DND-41 (cell line): ENCODE data around the gene UBE2U.

Experiments
- EZH2 ChIP-seq: IDR thresholded peaks from 3 replicates; pipeline ENCODE4 v1.6.1; 2012; ENCODE audit warnings: borderline replicate concordance, low read depth, mild to moderate bottlenecking, moderate library complexity, low read length, inconsistent platforms; ENCODE audit not compliant: severe bottlenecking
- TF ChIP-seq, protein P1 (sequence below): IDR thresholded peaks from 2 replicates; pipeline ENCODE4 v1.5.1; 2012; ENCODE audit warnings: borderline replicate concordance, low read length, moderate library complexity, mild to moderate bottlenecking; ENCODE audit not compliant: poor library complexity, severe bottlenecking; ENCODE audit errors: extremely low read depth

DNA sequence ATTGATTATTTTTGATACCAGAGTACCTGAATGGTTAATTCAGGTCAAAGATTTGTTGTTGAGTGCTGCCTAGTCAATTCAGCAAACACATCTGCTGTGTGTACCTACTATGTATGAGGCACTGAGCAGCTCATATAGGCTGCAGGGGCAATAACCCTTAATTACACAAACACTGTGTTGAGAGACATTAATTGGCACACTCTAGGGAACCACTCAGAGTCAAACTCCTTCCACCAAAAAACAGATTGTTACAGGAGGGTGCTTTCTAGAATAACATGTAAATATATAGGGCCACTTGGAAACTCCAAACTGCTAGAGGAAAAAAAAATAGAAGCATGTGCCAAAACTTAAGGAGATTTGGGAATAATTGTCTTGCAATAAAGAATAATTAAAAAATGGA is 31.3 kb downstream of the UBE2U start:
- TF ChIP-seq, protein P1, sequence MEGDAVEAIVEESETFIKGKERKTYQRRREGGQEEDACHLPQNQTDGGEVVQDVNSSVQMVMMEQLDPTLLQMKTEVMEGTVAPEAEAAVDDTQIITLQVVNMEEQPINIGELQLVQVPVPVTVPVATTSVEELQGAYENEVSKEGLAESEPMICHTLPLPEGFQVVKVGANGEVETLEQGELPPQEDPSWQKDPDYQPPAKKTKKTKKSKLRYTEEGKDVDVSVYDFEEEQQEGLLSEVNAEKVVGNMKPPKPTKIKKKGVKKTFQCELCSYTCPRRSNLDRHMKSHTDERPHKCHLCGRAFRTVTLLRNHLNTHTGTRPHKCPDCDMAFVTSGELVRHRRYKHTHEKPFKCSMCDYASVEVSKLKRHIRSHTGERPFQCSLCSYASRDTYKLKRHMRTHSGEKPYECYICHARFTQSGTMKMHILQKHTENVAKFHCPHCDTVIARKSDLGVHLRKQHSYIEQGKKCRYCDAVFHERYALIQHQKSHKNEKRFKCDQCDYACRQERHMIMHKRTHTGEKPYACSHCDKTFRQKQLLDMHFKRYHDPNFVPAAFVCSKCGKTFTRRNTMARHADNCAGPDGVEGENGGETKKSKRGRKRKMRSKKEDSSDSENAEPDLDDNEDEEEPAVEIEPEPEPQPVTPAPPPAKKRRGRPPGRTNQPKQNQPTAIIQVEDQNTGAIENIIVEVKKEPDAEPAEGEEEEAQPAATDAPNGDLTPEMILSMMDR: no peak
- TF ChIP-seq EZH2: no peak
